ENCODE data around the gene GPR52. TPM values are rescaled to one million over a fixed set of nuclear protein-coding genes. Genes with fewer than 3 reads are reported as not detected.

GPR52 gene
- total and polyA plus RNA-seq, 11 donors: 0.07 to 2.8 (median 0.95) TPM

- Histone ChIP-seq H3K4me1 (no peaks in the 10 kb centered on the region), H3K27ac (no peak overlapping the region), H3K9me3 (no peaks in the 10 kb centered on the region), H3K36me3 (no peaks in the 10 kb centered on the region), H3K4me3 (no peak overlapping the region), H3K27me3 (no peaks in the 10 kb centered on the region)
- ATAC-seq: no peak
- no peak for DNase-seq
- intact Hi-C loops (cut with DNase I): no loop called here
- TF ChIP-seq CTCF (IDR thresholded peaks at IDR 0.05) (no peak), POLR2A (IDR thresholded peaks at IDR 0.05) (no peak)
Observed at GRCh38 chr1:174425121-174425520, 22.6 kb upstream of the GPR52 start.

- 94 to 96% (median 95%) methylated on average over 3 of the region's 3 CpGs for WGBS, 4 donors
- DNase-seq (no peak), ATAC-seq (no peak)
- no peaks in the 10 kb centered on the region for H3K27me3 ChIP-seq
- H3K4me3 ChIP-seq: no peak overlapping the region
- H3K36me3 ChIP-seq: no peaks in the 10 kb centered on the region
- intact Hi-C loops (cut with DNase I): no loop called here
- no peak overlapping the region for H3K27ac ChIP-seq
- H3K4me1 ChIP-seq: no peaks in the 10 kb centered on the region
- TF ChIP-seq POLR2A (IDR thresholded peaks at IDR 0.05) (no peak), CTCF (IDR thresholded peaks at IDR 0.05) (no peak)
- H3K9me3 ChIP-seq: no peaks in the 10 kb centered on the region
Observed at GRCh38 chr1:174426153-174426552, 21.6 kb upstream of the GPR52 start.

- Histone ChIP-seq H3K27ac (no peak overlapping the region), H3K4me1 (no peaks in the 10 kb centered on the region), H3K9me3 (no peaks in the 10 kb centered on the region), H3K4me3 (no peak overlapping the region), H3K27me3 (no peaks in the 10 kb centered on the region), H3K36me3 (no peaks in the 10 kb centered on the region)
- 72 to 75% (median 72%) methylated on average over 3 of the region's 3 CpGs for WGBS, 4 donors
- intact Hi-C loops (cut with DNase I): no loop called here
- DNase-seq (no peak), ATAC-seq (no peak)
- TF ChIP-seq CTCF (IDR thresholded peaks at IDR 0.05) (no peak), POLR2A (IDR thresholded peaks at IDR 0.05) (no peak)
Observed at GRCh38 chr1:174428033-174428432, 19.7 kb upstream of the GPR52 start.

GRCh38 chr1:174428739-174429138 lies 19.0 kb upstream of the GPR52 start:
- H3K4me1 ChIP-seq: no peaks in the 10 kb centered on the region
- H3K27me3 ChIP-seq: no peaks in the 10 kb centered on the region
- H3K36me3 ChIP-seq: no peaks in the 10 kb centered on the region
- intact Hi-C loops (cut with DNase I): no loop called here
- no peak for ATAC-seq
- no peak overlapping the region for H3K27ac ChIP-seq
- H3K4me3 ChIP-seq: no peak overlapping the region
- H3K9me3 ChIP-seq: no peaks in the 10 kb centered on the region
- TF ChIP-seq CTCF (IDR thresholded peaks at IDR 0.05): no peak
- TF ChIP-seq POLR2A (IDR thresholded peaks at IDR 0.05): no peak
- no peak for DNase-seq

Measured in heart left ventricle (tissue), 16 donors.